Lower leg skin (tissue), 4 donors: ENCODE data around the gene MIEF2. TPM values are rescaled to one million over a fixed set of nuclear protein-coding genes. Genes with fewer than 3 reads are reported as not detected.
A peak's percentile ranks its signal among the peaks of the same experiment; 100 is the strongest.

Source experiments
- DNase-seq, 2 donors: peaks; one replicate each; pipeline ENCODE4 v3.0.0-alpha.2; 2019; ENCODE audit warnings: low spot score in 2 of 2
- H3K4me3 ChIP-seq: fragments of 200-600 bp; sonication (generic); 2 replicates; pipeline ENCODE4 v1.5.1; 2017; ENCODE audit warnings: mild to moderate bottlenecking, low read depth; ENCODE audit not compliant: poor library complexity, severe bottlenecking
- CTCF ChIP-seq, 3 donors: fragments of 450-650 bp; IDR thresholded peaks; one replicate each; pipeline ENCODE4 v1.5.1; 2016; ENCODE audit warnings: antibody characterized with exemption in 3 of 3, mild to moderate bottlenecking in 3 of 3, moderate library complexity in 2 of 3
- POLR2A ChIP-seq, 2 donors: fragments of 450-650 bp; IDR thresholded peaks; one replicate each; pipeline ENCODE4 v1.6.1; 2016 to 2017; ENCODE audit warnings: antibody characterized with exemption in 2 of 2, mild to moderate bottlenecking in 1 of 2, moderate library complexity in 1 of 2
- WGBS, 2 donors: methylation state at CpG; one replicate each; pipeline ENCODE4 v1.1.5; 2018; 5-methylcytosine and 5-hydroxymethylcytosine counted together
- intact Hi-C: fragments of 100-400 bp; cut with DNase I; formaldehyde crosslinking; loops from one replicate; pipeline ENCODE4 v1.15.0; 2023; ENCODE audit warnings: low total_unique reads
- total RNA-seq, 4 donors: library from RNA; depleted of rRNA; stranded (reverse); fragments of >200 nt; gene quantifications; one replicate each; pipeline ENCODE4 v1.1.0, GENCODE V29; 2016

The MIEF2 gene
- total RNA-seq, 4 donors from 2014 or later = 24.3 to 57.7 (median 34.2) TPM

DNA sequence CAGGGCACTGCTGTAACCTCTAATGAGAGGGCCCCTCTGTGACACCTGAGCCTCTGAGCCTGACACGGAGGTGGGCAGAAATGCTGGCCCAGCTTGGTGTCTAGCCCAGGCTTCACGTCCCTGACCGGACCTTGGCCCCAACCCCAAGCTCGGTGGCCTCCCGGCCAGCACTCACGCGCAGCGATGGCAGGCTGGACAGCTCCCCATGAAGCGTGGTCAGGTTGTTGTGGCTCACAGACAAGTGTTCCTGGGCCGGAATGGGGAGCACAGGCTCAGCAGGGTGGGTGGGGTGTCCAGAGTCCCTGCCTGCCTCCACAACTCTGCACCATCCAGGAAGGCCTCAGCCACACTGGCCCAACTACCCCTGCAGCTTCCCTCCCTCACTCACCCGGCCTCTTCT, 4.1 kb upstream of the MIEF2 start:
- WGBS, 2 donors = 85 to 89% methylated on average over 8 to 11 of the region's 11 CpGs
- DNase-seq = no peak
- no peak overlapping the region for H3K4me3 ChIP-seq
- intact Hi-C loops = no loop called here
- TF ChIP-seq CTCF (IDR thresholded peaks at IDR 0.05) = no peak
- no peak for TF ChIP-seq POLR2A (IDR thresholded peaks at IDR 0.05)

DNA sequence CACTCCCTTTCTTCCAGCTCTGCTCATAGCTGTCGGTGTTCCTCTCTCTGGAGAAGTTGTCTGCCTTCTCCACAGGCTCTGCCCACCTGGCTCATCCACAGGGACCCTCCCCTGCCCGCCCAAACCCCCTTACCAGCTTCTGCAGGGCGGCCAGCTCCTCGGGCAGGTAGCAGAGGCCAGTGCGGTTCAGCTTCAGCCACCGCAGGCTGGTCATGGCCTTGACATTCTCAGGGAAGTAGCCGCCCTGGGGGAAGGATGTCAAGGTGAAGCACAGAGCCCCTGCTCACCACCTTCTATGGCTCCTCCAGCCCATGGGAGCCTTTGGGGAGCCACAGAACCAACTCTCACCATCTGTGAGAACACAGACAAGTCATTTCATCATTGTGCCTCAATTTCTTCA, 3.7 kb upstream of the MIEF2 start:
- intact Hi-C loops = no loop called here
- WGBS, 2 donors = 85 to 87% methylated on average over 7 of the region's 7 CpGs
- no peak for DNase-seq
- no peak overlapping the region for H3K4me3 ChIP-seq
- no peak for TF ChIP-seq CTCF (IDR thresholded peaks at IDR 0.05)

- DNase-seq = peak; percentile 55 to 93
- 10 to 13% methylated on average over 18 of the region's 18 CpGs for WGBS, 2 donors
- intact Hi-C loops = no loop called here
- TF ChIP-seq POLR2A (IDR thresholded peaks at IDR 0.05) (no peak), CTCF (IDR thresholded peaks at IDR 0.05) (no peak)
- H3K4me3 ChIP-seq = peak overlapping the region; percentile 85
Observed at GRCh38 chr17:18257268-18257981, 3.0 kb upstream of the MIEF2 start.

DNA sequence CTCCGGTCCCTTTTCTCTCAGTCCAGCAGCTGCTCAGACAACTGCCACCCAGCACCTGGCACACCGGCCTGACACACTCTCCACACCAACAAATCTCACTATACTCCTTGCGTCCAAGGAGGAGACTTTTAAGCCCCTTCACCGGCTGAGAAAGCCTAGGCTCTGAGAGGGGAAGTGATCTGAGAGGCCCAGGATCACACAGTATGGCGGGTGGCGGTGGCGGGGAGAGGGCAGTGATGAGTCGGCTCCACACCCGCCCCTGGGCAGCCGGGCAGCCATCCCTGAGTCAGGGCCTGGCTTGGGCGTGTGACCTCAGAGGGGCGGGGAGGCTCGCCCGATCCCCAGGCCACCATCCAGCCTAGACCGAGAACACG, 2.5 kb upstream of the MIEF2 start:
- no peak for TF ChIP-seq POLR2A (IDR thresholded peaks at IDR 0.05)
- TF ChIP-seq CTCF (IDR thresholded peaks at IDR 0.05) = no peak
- 0 to 2% methylated on average over 9 to 16 of the region's 16 CpGs for WGBS, 2 donors
- intact Hi-C loops = no loop called here
- H3K4me3 ChIP-seq = peak overlapping the region; percentile 85
- DNase-seq = peak; percentile 66 to 96

DNA sequence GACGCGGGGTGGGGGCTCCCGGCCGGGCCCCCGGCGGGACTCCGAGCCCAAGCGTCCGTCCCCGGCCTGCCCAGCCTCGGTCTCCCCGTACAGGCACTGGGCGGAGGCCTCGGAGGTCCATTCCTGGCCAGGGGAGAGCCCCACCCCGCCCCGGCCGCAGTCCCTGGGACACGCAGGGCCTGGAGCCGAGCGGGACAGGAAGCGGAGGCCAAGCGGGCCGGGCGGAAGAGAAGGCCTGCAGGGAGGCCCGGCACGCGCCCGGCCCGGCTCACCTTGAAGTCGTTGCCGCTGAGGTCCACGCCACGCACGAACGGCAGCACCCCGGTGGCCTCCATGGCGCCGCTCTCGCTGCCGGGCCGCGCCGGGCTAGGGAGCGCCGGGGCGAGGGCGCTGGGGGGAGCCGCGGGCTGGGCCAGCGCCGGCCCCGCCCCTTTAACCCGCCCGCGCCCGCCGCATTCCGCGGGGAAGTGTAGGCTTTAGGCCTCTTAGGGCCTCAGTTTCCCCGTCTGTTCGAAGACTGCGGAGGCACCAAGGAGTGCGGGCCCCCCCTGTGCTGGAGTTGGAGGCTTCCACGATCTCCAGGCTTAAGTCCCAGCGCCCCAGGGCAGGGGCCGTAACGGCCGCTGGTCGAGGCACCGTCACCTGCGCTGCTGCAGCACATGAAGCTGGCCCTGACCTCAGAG, 2.0 kb upstream of the MIEF2 start, which contains the start of gene FLII:
FLII (minus strand) TSS at position 383 of the 683 bp plus-strand sequence; CDS start at position 335, 48 bp downstream.
- WGBS, 2 donors = 0 to 2% methylated on average over 21 to 44 of the region's 71 CpGs
- TF ChIP-seq CTCF (IDR thresholded peaks at IDR 0.05) (no peak), POLR2A (IDR thresholded peaks at IDR 0.05) (no peak)
- peak within 1 kb of the TSS; percentile 85 for H3K4me3 ChIP-seq
- DNase-seq = peak in 1 of 2 donors; percentile 91
- intact Hi-C loops = no loop called here
